Peyer's patch (tissue), 4 donors: ENCODE data around the gene UNC5CL. TPM values are rescaled to one million over a fixed set of nuclear protein-coding genes. Genes with fewer than 3 reads are reported as not detected.

Experiments
- DNase-seq, 3 donors: peaks; one replicate each; pipeline ENCODE4 v3.0.0-alpha.2; 2017 to 2019
- H3K27ac ChIP-seq, 4 donors: fragments of 200-600 bp; sonication (generic); one replicate each; pipeline ENCODE4 v1.5.1; 2016 to 2019
- H3K27me3 ChIP-seq, 2 donors: fragments of 200-600 bp; sonication (generic); one replicate each; pipeline ENCODE4 v1.5.1; 2019
- H3K36me3 ChIP-seq, 3 donors: fragments of 200-600 bp; sonication (generic); one replicate each; pipeline ENCODE4 v1.5.1; 2016 to 2019
- H3K4me1 ChIP-seq, 4 donors: fragments of 200-600 bp; sonication (generic); one replicate each; pipeline ENCODE4 v1.5.1; 2016 to 2019
- H3K4me3 ChIP-seq, 4 donors: fragments of 200-600 bp; sonication (generic); 1 replicate in 3 of 4; 2 replicates in 1 of 4; pipeline ENCODE4 v1.5.1; 2016 to 2019; ENCODE audit warnings: mild to moderate bottlenecking in 1 of 4
- H3K9me3 ChIP-seq, 4 donors: fragments of 200-600 bp; sonication (generic); one replicate each; pipeline ENCODE4 v1.5.1; 2016 to 2019; ENCODE audit warnings: mild to moderate bottlenecking in 1 of 4
- CTCF ChIP-seq, 6 experiments: fragments of 450-650 bp in 4 of 6; fragments of 200-600 bp in 2 of 6; sonication (generic) in 1 of 6; IDR thresholded peaks; one replicate each; pipeline ENCODE4 v1.5.1; 2017 to 2019; ENCODE audit warnings: antibody characterized with exemption in 6 of 6, mild to moderate bottlenecking in 3 of 6, moderate library complexity in 1 of 6
- POLR2A ChIP-seq, 2 donors: fragments of 450-650 bp; IDR thresholded peaks; one replicate each; pipeline ENCODE4 v1.5.1; 2017; ENCODE audit warnings: antibody characterized with exemption in 2 of 2, mild to moderate bottlenecking in 2 of 2, moderate library complexity in 2 of 2
- total RNA-seq, 4 donors: library from RNA; depleted of rRNA; stranded (reverse); fragments of >200 nt; gene quantifications; one replicate each; pipeline ENCODE4 v1.1.0, GENCODE V29; 2016

UNC5CL gene
- total RNA-seq, 4 donors from 2014 or later = 8.3 to 34.6 (median 28.4) TPM

DNA sequence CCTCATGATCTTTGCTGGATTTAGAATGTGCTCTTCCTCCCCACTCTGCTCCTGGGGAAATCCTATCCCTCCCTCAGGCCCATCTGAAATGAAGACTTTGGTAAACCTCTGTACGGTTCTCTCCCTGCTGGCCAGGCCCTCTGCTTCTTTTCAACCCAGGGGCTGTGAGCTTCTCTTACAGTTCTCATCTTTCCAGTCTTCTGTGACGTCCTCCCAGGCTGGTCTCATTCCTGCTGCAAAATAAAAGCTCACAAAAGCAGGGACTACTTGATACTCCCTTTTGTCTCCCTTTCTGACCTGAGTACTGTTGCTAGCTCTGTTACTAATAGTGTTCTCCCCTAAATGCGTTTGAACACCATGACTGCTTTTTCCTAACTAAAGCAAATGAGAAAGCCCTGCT is 46.3 kb downstream of the UNC5CL start:
- DNase-seq = no peak
- Histone ChIP-seq H3K27ac (no peak overlapping the region), H3K4me3 (no peak overlapping the region), H3K27me3 (no peaks in the 10 kb centered on the region), H3K4me1 (peaks cover 0 to 18% (median 0%) of the 10 kb centered on the region in 4 donors), H3K9me3 (no peaks in the 10 kb centered on the region), H3K36me3 (no peaks in the 10 kb centered on the region)
- no peak for TF ChIP-seq POLR2A (IDR thresholded peaks at IDR 0.05)
- no peak for TF ChIP-seq CTCF (IDR thresholded peaks at IDR 0.05)

- Histone ChIP-seq H3K4me1 (no peaks in the 10 kb centered on the region), H3K27ac (no peak overlapping the region), H3K9me3 (no peaks in the 10 kb centered on the region), H3K4me3 (no peak overlapping the region), H3K36me3 (no peaks in the 10 kb centered on the region), H3K27me3 (no peaks in the 10 kb centered on the region)
- TF ChIP-seq POLR2A (IDR thresholded peaks at IDR 0.05) = no peak
- TF ChIP-seq CTCF (IDR thresholded peaks at IDR 0.05) = no peak
- DNase-seq = no peak
Measured at GRCh38 chr6:40990301-40990700, 48.7 kb downstream of the UNC5CL start.

DNA sequence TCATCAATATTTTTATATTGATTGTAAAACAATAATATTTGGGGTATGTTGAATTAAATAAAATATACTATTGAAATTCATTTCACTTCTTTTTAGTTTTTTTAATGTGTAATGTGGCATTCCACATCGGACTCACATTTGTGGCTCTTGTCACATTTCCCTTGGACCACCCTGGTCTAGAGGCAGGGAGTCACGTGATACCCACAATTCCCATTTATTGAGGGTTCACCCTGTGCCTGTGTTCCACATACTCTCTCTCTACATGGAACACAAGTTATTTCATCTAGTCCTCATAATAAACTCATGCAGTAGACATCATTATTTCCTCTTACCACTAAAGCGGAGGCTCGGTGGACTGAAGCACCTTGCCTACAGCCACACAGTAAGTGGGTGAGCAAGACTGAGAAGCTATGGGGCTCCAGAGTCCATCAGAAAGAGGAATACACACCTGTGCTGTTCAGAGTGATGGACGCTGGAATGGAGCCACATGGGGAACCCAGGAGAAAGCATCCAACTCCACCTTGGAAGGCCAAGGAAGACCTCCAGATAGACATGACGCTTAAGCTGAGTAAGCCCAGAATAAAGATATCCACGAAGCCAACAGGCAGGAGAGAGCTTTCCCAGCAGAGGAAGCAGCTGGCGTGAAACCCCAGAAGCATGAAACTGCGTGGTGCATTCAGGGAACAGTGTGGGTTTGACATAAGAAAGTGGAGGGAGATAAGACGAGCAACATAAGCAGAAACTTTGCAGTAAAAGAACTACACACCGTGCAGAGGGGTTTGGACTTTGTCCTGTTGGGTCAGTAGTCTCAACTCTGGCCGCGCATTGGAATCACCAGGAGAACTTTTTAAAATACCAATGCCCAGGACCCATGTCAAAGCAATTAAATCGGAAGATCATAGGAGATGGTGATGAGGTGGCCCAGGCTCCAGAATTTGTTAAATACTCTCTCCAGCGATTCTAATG is 49.5 kb downstream of the UNC5CL start:
- no peak for DNase-seq
- TF ChIP-seq CTCF (IDR thresholded peaks at IDR 0.05) (no peak), POLR2A (IDR thresholded peaks at IDR 0.05) (no peak)
- Histone ChIP-seq H3K9me3 (no peaks in the 10 kb centered on the region), H3K27me3 (no peaks in the 10 kb centered on the region), H3K4me3 (no peak overlapping the region), H3K4me1 (no peaks in the 10 kb centered on the region), H3K27ac (no peak overlapping the region), H3K36me3 (no peaks in the 10 kb centered on the region)

DNA sequence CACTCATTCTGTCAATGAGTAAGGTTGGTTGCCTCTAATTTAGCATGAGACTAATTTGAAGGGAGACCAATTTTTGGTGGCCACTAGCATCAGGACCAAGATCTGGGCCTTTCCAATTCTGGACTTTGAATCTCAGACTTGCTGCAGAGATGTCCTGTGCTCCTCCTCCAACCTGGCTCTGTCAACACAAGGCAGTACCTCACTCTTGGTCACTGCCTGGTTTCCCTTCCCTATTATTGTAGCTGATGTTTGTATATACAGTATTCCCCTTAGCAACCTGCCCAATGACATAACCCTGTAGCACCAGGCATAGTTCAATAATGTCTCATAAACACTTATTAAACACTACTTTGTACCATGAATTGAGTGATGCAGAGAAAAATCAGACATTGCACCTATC is 50.4 kb downstream of the UNC5CL start:
- Histone ChIP-seq H3K4me3 (no peak overlapping the region), H3K36me3 (no peaks in the 10 kb centered on the region), H3K9me3 (no peaks in the 10 kb centered on the region), H3K27me3 (no peaks in the 10 kb centered on the region), H3K4me1 (no peaks in the 10 kb centered on the region), H3K27ac (no peak overlapping the region)
- TF ChIP-seq POLR2A (IDR thresholded peaks at IDR 0.05) (no peak), CTCF (IDR thresholded peaks at IDR 0.05) (no peak)
- DNase-seq = no peak

- no peak overlapping the region for H3K27ac ChIP-seq
- H3K4me3 ChIP-seq = no peak overlapping the region
- no peak for DNase-seq
- no peaks in the 10 kb centered on the region for H3K4me1 ChIP-seq
- no peak for TF ChIP-seq CTCF (IDR thresholded peaks at IDR 0.05)
- TF ChIP-seq POLR2A (IDR thresholded peaks at IDR 0.05) = no peak
- no peaks in the 10 kb centered on the region for H3K27me3 ChIP-seq
- no peaks in the 10 kb centered on the region for H3K9me3 ChIP-seq
- no peaks in the 10 kb centered on the region for H3K36me3 ChIP-seq
Measured at GRCh38 chr6:40986921-40987819, 51.9 kb downstream of the UNC5CL start.
